ENCODE data around the gene SGMS1. TPM values are rescaled to one million over a fixed set of nuclear protein-coding genes. Genes with fewer than 3 reads are reported as not detected.

SGMS1 gene
- total RNA-seq, 1 experiment from 2014 or later, result 20.4 TPM

GRCh38 chr10:50294582-50294981 lies 329.2 kb downstream of the SGMS1 start:
- Mint-ChIP-seq H3K4me1 (peaks cover 0 to 10% of the 10 kb centered on the region in 2 experiments; a peak in 1 of 4 replicates), H3K36me3 (ENCODE audit: insufficient read depth in 1 of 3, low read depth in 3 of 3) (no peaks in the 10 kb centered on the region; a peak in 3 of 7 replicates), H3K9me3 (peaks cover 3 to 4% of the 10 kb centered on the region in 2 experiments; a peak in 2 of 5 replicates), H3K27ac (no peak overlapping the region), H3K4me3 (no peak overlapping the region), H3K27me3 (ENCODE audit: low read depth) (peaks cover 2% of the 10 kb centered on the region)
- H3K4me1 ChIP-seq (ENCODE audit: insufficient read depth, low read length), result no peaks in the 10 kb centered on the region
- no peak for DNase-seq
- H2BK12ac ChIP-seq (ENCODE audit: insufficient read length, low read depth, low read length), result no peak overlapping the region
- no peak overlapping the region for H2BK5ac ChIP-seq (ENCODE audit: insufficient read length, low read length)
- no peaks in the 10 kb centered on the region for H3K79me1 ChIP-seq (ENCODE audit: insufficient read depth, low read depth, low read length, poor library complexity, severe bottlenecking)
- H3K9me3 ChIP-seq (ENCODE audit: control insufficient read depth, low read depth, low read length), result no peaks in the 10 kb centered on the region
- H3K27me3 ChIP-seq (ENCODE audit: insufficient read depth, low read length), result no peaks in the 10 kb centered on the region
- no peak overlapping the region for H3K56ac ChIP-seq (ENCODE audit: insufficient read length, low read depth, low read length)
- no peak overlapping the region for H2BK20ac ChIP-seq (ENCODE audit: low read depth, low read length, poor library complexity, severe bottlenecking)
- no peaks in the 10 kb centered on the region for H3K79me2 ChIP-seq (ENCODE audit: insufficient read depth, low read length)
- H4K91ac ChIP-seq (ENCODE audit: insufficient read length, low read depth, low read length), result no peak overlapping the region
- no peak overlapping the region for H4K5ac ChIP-seq (ENCODE audit: insufficient read length, low read depth, low read length)
- no peak overlapping the region for H3K4ac ChIP-seq (ENCODE audit: low read depth, low read length)
- WGBS (ENCODE audit: extremely low coverage, insufficient read length, low lambda C conversion rate), result no CpG with 5 or more reads among the region's 1 CpG
- H3K23ac ChIP-seq (ENCODE audit: insufficient read length, low read depth, low read length), result no peak overlapping the region
- no peak overlapping the region for H2AK5ac ChIP-seq (ENCODE audit: insufficient read length, low read length)
- no peak overlapping the region for H2BK120ac ChIP-seq (ENCODE audit: low read depth, low read length, poor library complexity, severe bottlenecking)
- no peak overlapping the region for H3K4me2 ChIP-seq (ENCODE audit: insufficient read depth, insufficient read length, low read length)
- no peaks in the 10 kb centered on the region for H3K23me2 ChIP-seq (ENCODE audit: insufficient read length, low read depth, low read length, poor library complexity, severe bottlenecking)
- H3K14ac ChIP-seq (ENCODE audit: insufficient read depth, low read length), result no peak overlapping the region
- TF ChIP-seq, protein P1, sequence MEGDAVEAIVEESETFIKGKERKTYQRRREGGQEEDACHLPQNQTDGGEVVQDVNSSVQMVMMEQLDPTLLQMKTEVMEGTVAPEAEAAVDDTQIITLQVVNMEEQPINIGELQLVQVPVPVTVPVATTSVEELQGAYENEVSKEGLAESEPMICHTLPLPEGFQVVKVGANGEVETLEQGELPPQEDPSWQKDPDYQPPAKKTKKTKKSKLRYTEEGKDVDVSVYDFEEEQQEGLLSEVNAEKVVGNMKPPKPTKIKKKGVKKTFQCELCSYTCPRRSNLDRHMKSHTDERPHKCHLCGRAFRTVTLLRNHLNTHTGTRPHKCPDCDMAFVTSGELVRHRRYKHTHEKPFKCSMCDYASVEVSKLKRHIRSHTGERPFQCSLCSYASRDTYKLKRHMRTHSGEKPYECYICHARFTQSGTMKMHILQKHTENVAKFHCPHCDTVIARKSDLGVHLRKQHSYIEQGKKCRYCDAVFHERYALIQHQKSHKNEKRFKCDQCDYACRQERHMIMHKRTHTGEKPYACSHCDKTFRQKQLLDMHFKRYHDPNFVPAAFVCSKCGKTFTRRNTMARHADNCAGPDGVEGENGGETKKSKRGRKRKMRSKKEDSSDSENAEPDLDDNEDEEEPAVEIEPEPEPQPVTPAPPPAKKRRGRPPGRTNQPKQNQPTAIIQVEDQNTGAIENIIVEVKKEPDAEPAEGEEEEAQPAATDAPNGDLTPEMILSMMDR (conservative IDR thresholded peaks at IDR 0.05), result no peak
- no peak overlapping the region for H4K8ac ChIP-seq (replicated peaks; ENCODE audit: insufficient read length, low read depth, low read length)
- H3K9ac ChIP-seq (ENCODE audit: extremely low read depth, insufficient read length, low read length), result no peak overlapping the region
- H3K18ac ChIP-seq (ENCODE audit: insufficient read length, low read depth, low read length), result no peak overlapping the region
- H2AFZ ChIP-seq (ENCODE audit: low read length), result no peak overlapping the region
- no peak overlapping the region for H2BK15ac ChIP-seq (ENCODE audit: low read depth, low read length)
- H3K27ac ChIP-seq (ENCODE audit: insufficient read length, low read depth, low read length), result no peak overlapping the region
- H4K20me1 ChIP-seq (ENCODE audit: control insufficient read depth, insufficient read depth, insufficient read length), result no peaks in the 10 kb centered on the region
- H3T11ph ChIP-seq (ENCODE audit: low read length), result no peak overlapping the region
